ENCODE data around the gene NID1.

- TF ChIP-seq FOS (IDR thresholded peaks at IDR 0.05; ENCODE audit: low read depth, low read length) (no peak), MAFK (IDR thresholded peaks at IDR 0.05; ENCODE audit: low read depth, low read length) (no peak), CTCF (conservative IDR thresholded peaks at IDR 0.05; ENCODE audit: low read depth, low read length) (no peak)
These were observed 45.2 kb upstream of the NID1 start for GRCh38 chr1:236110137-236110536.
